GM12891 (cell line): Measurements from ENCODE around the gene SRP72.

Source experiments
- POLR2A ChIP-seq: IDR thresholded peaks from 2 replicates; pipeline ENCODE4 v1.6.1; 2011; ENCODE audit warnings: low read depth, low read length, control low read depth
- POLR2AphosphoS5 ChIP-seq: IDR thresholded peaks from 2 replicates; pipeline ENCODE4 v1.6.1; 2011; ENCODE audit warnings: low read depth, low read length, control low read depth
- TAF1 ChIP-seq: IDR thresholded peaks from 2 replicates; pipeline ENCODE4 v1.6.1; 2011; ENCODE audit warnings: low read depth, low read length, control low read depth

DNA sequence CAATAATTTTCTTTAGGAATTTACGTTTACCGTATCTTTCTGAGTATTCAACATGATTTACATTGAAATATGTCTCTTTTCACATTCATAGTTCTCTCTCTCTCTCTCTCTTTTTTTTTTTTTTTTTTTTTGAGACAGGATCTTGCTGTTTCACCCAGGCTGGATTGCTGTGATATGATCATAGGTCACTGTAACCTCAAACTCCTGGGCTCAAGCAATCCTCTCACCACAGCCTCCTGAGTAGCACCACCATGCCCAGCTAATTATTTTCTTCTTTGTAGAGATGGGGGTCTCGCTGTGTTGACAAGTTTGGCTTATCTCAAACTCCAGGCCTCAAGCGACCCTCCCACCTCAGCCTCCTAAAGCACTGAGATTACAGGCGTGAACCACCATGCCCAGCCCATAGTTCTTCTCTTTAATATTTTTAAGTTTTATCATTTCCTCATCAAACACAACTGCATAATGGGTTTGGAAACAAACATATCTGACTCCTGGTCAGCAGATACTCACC, 9.8 kb downstream of the SRP72 start:
- TF ChIP-seq POLR2AphosphoS5 (no peak), TAF1 (no peak), POLR2A (no peak)
